H1 (cell line): ENCODE data around the gene PELI2. TPM values are rescaled to one million over a fixed set of nuclear protein-coding genes. Genes with fewer than 3 reads are reported as not detected.
A peak's percentile ranks its signal among the peaks of the same experiment; 100 is the strongest.

Experiments
- CTCF ChIA-PET: fragments of 300-600 bp; sonication (Branson Sonifier 250); formaldehyde crosslinking; loops from one replicate; lab custom pipeline; 2021; ENCODE audit not compliant: partially characterized antibody; lab: Charles Lee
- POLR2A ChIA-PET: fragments of 300-600 bp; sonication (Branson Sonifier 250); formaldehyde crosslinking; loops from one replicate; lab custom pipeline; 2021; ENCODE audit warnings: inconsistent platforms; ENCODE audit not compliant: partially characterized antibody; lab: Charles Lee
- DNase-seq, 2 experiments: peaks; one replicate each; pipeline versions ENCODE4 v3.0.0 to v3.0.0-alpha.2; 2010 to 2022; ENCODE audit warnings: low spot score in 2 of 2, low read depth in 1 of 2, mixed read lengths in 1 of 2
- FAIRE-seq: peaks from 2 replicates; lab custom pipeline; 2011; peaks lifted over from hg19 to GRCh38; lab: Jason Lieb, UNC
- H2AFZ ChIP-seq: 2 replicates; pipeline ENCODE4 v1.8.1; 2012; ENCODE audit warnings: low read length, inconsistent platforms
- H2AK5ac ChIP-seq: 2 replicates; pipeline ENCODE4 v1.6.1; 2013; ENCODE audit warnings: low read depth, low read length
- H2BK120ac ChIP-seq: replicated peaks from 2 replicates; pipeline ENCODE3; 2013; ENCODE audit warnings: low read depth, low read length, inconsistent platforms
- H2BK12ac ChIP-seq: 2 replicates; pipeline ENCODE4 v1.6.1; 2013; ENCODE audit warnings: low read depth, low read length
- H2BK15ac ChIP-seq: 2 replicates; pipeline ENCODE4 v1.6.1; 2013; ENCODE audit warnings: low read length
- H2BK20ac ChIP-seq: 2 replicates; pipeline ENCODE4 v1.6.1; 2013; ENCODE audit warnings: low read length
- H2BK5ac ChIP-seq: 2 replicates; pipeline ENCODE4 v1.6.1; 2013; ENCODE audit warnings: low read depth, low read length
- H3K14ac ChIP-seq: 2 replicates; pipeline ENCODE4 v1.6.1; 2013; ENCODE audit warnings: inconsistent platforms; ENCODE audit not compliant: insufficient read length
- H3K18ac ChIP-seq: 2 replicates; pipeline ENCODE4 v1.6.1; 2013; ENCODE audit warnings: low read length; ENCODE audit errors: extremely low read depth
- H3K23ac ChIP-seq: 2 replicates; pipeline ENCODE4 v1.6.1; 2013; ENCODE audit warnings: inconsistent platforms; ENCODE audit not compliant: insufficient read length
- H3K23me2 ChIP-seq: 2 replicates; pipeline ENCODE4 v1.6.1; 2013; ENCODE audit warnings: low read depth, low read length
- H3K27ac ChIP-seq: 2 replicates; pipeline ENCODE4 v1.6.1; 2011; ENCODE audit warnings: low read depth, low read length, inconsistent platforms
- H3K27me3 ChIP-seq, 4 experiments: replicated peaks in 1 of 4; 1 replicate in 1 of 4; 2 replicates in 3 of 4; pipeline versions ENCODE4 v1.6.1 to v1.8.1; 2011 to 2013; ENCODE audit warnings: low read length in 3 of 4, mild to moderate bottlenecking in 3 of 4, inconsistent platforms in 2 of 4, mixed read lengths in 2 of 4, moderate library complexity in 1 of 4; ENCODE audit not compliant: control insufficient read depth in 3 of 4, insufficient read depth in 3 of 4; ENCODE audit errors: extremely low read depth in 1 of 4
- H3K36me3 ChIP-seq, 4 experiments: 2 replicates each; pipeline versions ENCODE4 v1.6.1 to v1.8.1; 2011 to 2013; ENCODE audit warnings: mild to moderate bottlenecking in 4 of 4, low read length in 3 of 4, moderate library complexity in 2 of 4, control low read depth in 1 of 4, inconsistent platforms in 1 of 4; ENCODE audit not compliant: insufficient read depth in 4 of 4, control insufficient read depth in 2 of 4
- H3K4ac ChIP-seq: replicated peaks from 2 replicates; pipeline ENCODE3; 2013; ENCODE audit warnings: low read length, low read depth, mixed read lengths, inconsistent platforms; ENCODE audit not compliant: insufficient read length
- H3K4me1 ChIP-seq, 4 experiments: replicated peaks in 1 of 4; 1 replicate in 1 of 4; 2 replicates in 3 of 4; pipeline versions ENCODE4 v1.6.1 to v1.8.1; 2011 to 2013; ENCODE audit warnings: low read length in 3 of 4, inconsistent platforms in 2 of 4, mixed read lengths in 1 of 4; ENCODE audit not compliant: insufficient read depth in 4 of 4, control insufficient read depth in 3 of 4
- H3K4me2 ChIP-seq, 2 experiments: 2 replicates each; pipeline versions ENCODE4 v1.6.1 to v1.8.1; 2011 to 2013; ENCODE audit warnings: low read depth in 2 of 2, low read length in 2 of 2, control low read depth in 1 of 2, inconsistent platforms in 1 of 2, mild to moderate bottlenecking in 1 of 2; ENCODE audit not compliant: insufficient read depth in 1 of 2
- H3K4me3 ChIP-seq, 4 experiments: fragments of 200-600, 300-600 bp in 1 of 4; sonication (generic), shearing (Covaris generic), sonication (Bioruptor Twin) in 1 of 4; 2 replicates each; pipeline versions ENCODE4 v1.5.1 to v1.8.1; 2011 to 2016; ENCODE audit warnings: low read length in 4 of 4, low read depth in 3 of 4, control low read depth in 2 of 4, inconsistent platforms in 2 of 4, mild to moderate bottlenecking in 2 of 4, mixed read lengths in 1 of 4, moderate library complexity in 1 of 4; ENCODE audit not compliant: insufficient read depth in 2 of 4; ENCODE audit errors: extremely low read depth in 1 of 4
- H3K56ac ChIP-seq: replicated peaks from 2 replicates; pipeline ENCODE3; 2013; ENCODE audit warnings: low read depth, mild to moderate bottlenecking, mixed read lengths, low read length, inconsistent platforms; ENCODE audit not compliant: insufficient read length
- H3K79me1 ChIP-seq: 2 replicates; pipeline ENCODE4 v1.6.1; 2013; ENCODE audit warnings: low read depth, low read length, control low read depth
- H3K79me2 ChIP-seq, 2 experiments: 2 replicates each; pipeline versions ENCODE4 v1.6.1 to v1.8.1; 2012 to 2013; ENCODE audit warnings: low read length in 2 of 2, mild to moderate bottlenecking in 2 of 2, inconsistent platforms in 1 of 2; ENCODE audit not compliant: insufficient read depth in 2 of 2, control insufficient read depth in 1 of 2
- H3K9ac ChIP-seq, 4 experiments: replicated peaks in 1 of 4; 1 replicate in 1 of 4; 2 replicates in 3 of 4; pipeline versions ENCODE4 v1.6.1 to v1.8.1; 2011 to 2013; ENCODE audit warnings: low read depth in 3 of 4, low read length in 3 of 4, control low read depth in 2 of 4, mild to moderate bottlenecking in 2 of 4, moderate library complexity in 2 of 4, inconsistent platforms in 1 of 4; ENCODE audit errors: extremely low read depth in 1 of 4
- H3K9me3 ChIP-seq, 2 experiments: 2 replicates each; pipeline versions ENCODE4 v1.6.1 to v1.8.1; 2012 to 2013; ENCODE audit warnings: mild to moderate bottlenecking in 2 of 2, moderate library complexity in 2 of 2, control low read depth in 1 of 2, inconsistent platforms in 1 of 2, low read depth in 1 of 2, low read length in 1 of 2, mixed read lengths in 1 of 2; ENCODE audit not compliant: insufficient read depth in 2 of 2
- H4K20me1 ChIP-seq, 2 experiments: replicated peaks in 1 of 2; 2 replicates each; pipeline versions ENCODE3 to v1.8.1; 2011 to 2013; ENCODE audit warnings: inconsistent platforms in 2 of 2, low read length in 2 of 2, mild to moderate bottlenecking in 1 of 2; ENCODE audit not compliant: insufficient read depth in 2 of 2, control insufficient read depth in 1 of 2
- H4K5ac ChIP-seq: 2 replicates; pipeline ENCODE4 v1.6.1; 2013; ENCODE audit warnings: low read length, low read depth, mixed read lengths, inconsistent platforms; ENCODE audit not compliant: insufficient read length
- H4K8ac ChIP-seq: 2 replicates; pipeline ENCODE4 v1.8.0; 2013; ENCODE audit warnings: mild to moderate bottlenecking, moderate library complexity, low read length, inconsistent platforms; ENCODE audit not compliant: insufficient read depth; ENCODE audit errors: extremely low read depth
- H4K91ac ChIP-seq: replicated peaks from 2 replicates; pipeline ENCODE3; 2013; ENCODE audit warnings: low read length, mixed read lengths, inconsistent platforms; ENCODE audit not compliant: insufficient read length
- EZH2 ChIP-seq: fragments of 200-600 bp; sonication (generic); IDR thresholded peaks from 2 replicates; pipeline ENCODE4 v1.7.1; 2012; ENCODE audit warnings: low read depth, mild to moderate bottlenecking, moderate library complexity, low read length, inconsistent platforms; ENCODE audit not compliant: severe bottlenecking
- JUN ChIP-seq: IDR thresholded peaks from 2 replicates; pipeline ENCODE4 v1.6.1; 2011; ENCODE audit warnings: low read depth, mild to moderate bottlenecking, improper control_type of control experiment, low read length
- KDM1A ChIP-seq: fragments of 200-600, 300-600 bp; sonication (generic); IDR thresholded peaks from 2 replicates; pipeline ENCODE4 v1.7.1; 2016; ENCODE audit warnings: mild to moderate bottlenecking, low read length, borderline replicate concordance
- POLR2AphosphoS5 ChIP-seq: IDR thresholded peaks from 2 replicates; pipeline ENCODE4 v1.6.1; 2011; ENCODE audit warnings: low read depth, low read length
- SIN3A ChIP-seq, 2 experiments: IDR thresholded peaks in 1 of 2; conservative IDR thresholded peaks in 1 of 2; 2 replicates each; pipeline ENCODE4 v1.6.1; 2011 to 2012; ENCODE audit warnings: low read length in 2 of 2, improper control_type of control experiment in 1 of 2, low read depth in 1 of 2, mild to moderate bottlenecking in 1 of 2
- TCF12 ChIP-seq: IDR thresholded peaks from 2 replicates; pipeline ENCODE4 v1.6.1; 2011; ENCODE audit warnings: low read depth, mild to moderate bottlenecking, low read length
- YY1 ChIP-seq: IDR thresholded peaks from 2 replicates; pipeline ENCODE4 v1.6.1; 2011; ENCODE audit warnings: low read depth, mild to moderate bottlenecking, low read length
- WGBS, 2 experiments: shearing (Covaris generic) in 1 of 2; methylation state at CpG; one replicate each; pipeline versions ENCODE4 v1.1.6 to v1.1.7; 2013 to 2015; ENCODE audit warnings: low lambda C conversion rate in 2 of 2, mixed read lengths in 2 of 2, inconsistent platforms in 1 of 2, low coverage in 1 of 2, missing lambda C conversion rate in 1 of 2; ENCODE audit not compliant: insufficient replicate concordance in 2 of 2, insufficient coverage in 1 of 2, insufficient read length in 1 of 2; ENCODE audit errors: extremely low coverage in 1 of 2, missing lambda C conversion rate in 1 of 2; 5-methylcytosine and 5-hydroxymethylcytosine counted together
- polyA plus RNA-seq, 7 experiments: library from polyadenylated mRNA; depleted of rRNA in 3 of 7; stranded (reverse) in 5 of 7; unstranded in 2 of 7; fragments of >200 nt in 5 of 7; fragments of 200-250 nt in 2 of 7; gene quantifications; 1 replicate in 5 of 7; 2 replicates in 1 of 7; 4 replicates in 1 of 7; pipeline versions ENCODE4 v1.2.1 to v1.2.3, GENCODE V29; 2011 to 2013; ENCODE audit warnings: missing spikeins in 2 of 7, mixed read lengths in 2 of 7
- total RNA-seq: library from RNA; stranded (reverse); fragmentation: NEBNext Ultra II Directional; extraction: Animal tissue kit (Norgen Biotek cat#: 25700); gene quantifications from 2 replicates; pipeline ENCODE4 v1.2.1, GENCODE V29; 2021
- TF ChIP-seq, protein P1 (sequence below): IDR thresholded peaks from 2 replicates; pipeline ENCODE4 v1.6.1; 2012; ENCODE audit warnings: low read length, inconsistent platforms

The PELI2 gene
- total and polyA plus RNA-seq, 2 of the 8 experiments (the other 6 are each of a cell fraction or from before 2014, with no cell fraction given): 14.6 to 25.7 TPM

DNA sequence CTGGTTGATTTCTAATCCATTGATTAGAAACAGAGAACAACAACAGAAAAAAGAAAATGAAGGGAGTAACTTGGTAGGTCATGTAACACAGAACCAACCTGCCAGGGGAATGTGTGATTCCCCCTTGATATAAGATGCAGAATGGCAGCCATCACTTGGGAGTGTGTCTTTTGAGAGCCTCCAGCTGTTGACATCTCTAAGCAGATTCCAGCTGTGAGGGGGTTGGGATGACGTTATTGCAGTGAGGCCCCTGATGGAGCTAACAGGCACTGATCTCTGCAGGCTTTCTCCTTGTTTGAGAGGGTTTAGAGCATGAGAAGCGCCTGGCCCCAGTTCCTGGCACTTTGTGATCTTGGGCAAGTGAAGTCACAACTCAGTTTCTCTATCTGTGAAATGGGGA lies 124.9 kb downstream of the PELI2 start:
- H2BK120ac ChIP-seq: no peak overlapping the region
- no peaks in the 10 kb centered on the region for H3K9me3 ChIP-seq
- no peak for TF ChIP-seq POLR2AphosphoS5
- TF ChIP-seq, protein P1, sequence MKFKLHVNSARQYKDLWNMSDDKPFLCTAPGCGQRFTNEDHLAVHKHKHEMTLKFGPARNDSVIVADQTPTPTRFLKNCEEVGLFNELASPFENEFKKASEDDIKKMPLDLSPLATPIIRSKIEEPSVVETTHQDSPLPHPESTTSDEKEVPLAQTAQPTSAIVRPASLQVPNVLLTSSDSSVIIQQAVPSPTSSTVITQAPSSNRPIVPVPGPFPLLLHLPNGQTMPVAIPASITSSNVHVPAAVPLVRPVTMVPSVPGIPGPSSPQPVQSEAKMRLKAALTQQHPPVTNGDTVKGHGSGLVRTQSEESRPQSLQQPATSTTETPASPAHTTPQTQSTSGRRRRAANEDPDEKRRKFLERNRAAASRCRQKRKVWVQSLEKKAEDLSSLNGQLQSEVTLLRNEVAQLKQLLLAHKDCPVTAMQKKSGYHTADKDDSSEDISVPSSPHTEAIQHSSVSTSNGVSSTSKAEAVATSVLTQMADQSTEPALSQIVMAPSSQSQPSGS: 0 out of 2 replicates have a peak, but pooled peaks have one; percentile 50
- no peak for TF ChIP-seq JUN
- 0 out of 4 replicates have a peak, but pooled peaks of 1 of the 2 experiments have one; percentile 39 for TF ChIP-seq SIN3A (conservative IDR thresholded peaks at IDR 0.05 in 1 of 2, IDR thresholded peaks at IDR 0.05 in 1 of 2; ENCODE audit: low read depth in 1 of 2, low read length in 2 of 2)
- 0 out of 2 replicates have a peak, but pooled peaks have one; percentile 45 for TF ChIP-seq TCF12
- TF ChIP-seq EZH2: no peak
- peak; percentile 51; the same call in 1 of the 2 replicates for TF ChIP-seq YY1
- peak; percentile 80; the same call in 1 of the 2 replicates for TF ChIP-seq KDM1A
- no peak overlapping the region for H2AK5ac ChIP-seq
- no peak overlapping the region for H3K4me3 ChIP-seq
- H3K79me2 ChIP-seq: no peaks in the 10 kb centered on the region
- H2AFZ ChIP-seq: no peak overlapping the region
- no peaks in the 10 kb centered on the region for H4K20me1 ChIP-seq
- CTCF ChIA-PET: interaction anchor here (0.7 to 1.2 kb wide), 2 partner anchors 55 to 520 kb away, joined by 3 to 4 read pairs; no protein-coding TSS in a partner anchor
- no peak overlapping the region for H3K23ac ChIP-seq
- H3K27me3 ChIP-seq: no peaks in the 10 kb centered on the region
- 51% methylated on average over 2 of the region's 2 CpGs; no CpG with 5 or more reads in 1 of the 2 experiments for WGBS, 2 experiments
- FAIRE-seq (peak; percentile 19), DNase-seq (no peak)
- H2BK12ac ChIP-seq: no peak overlapping the region
- POLR2A ChIA-PET: no interaction called here
- H4K5ac ChIP-seq: no peak overlapping the region
- no peaks in the 10 kb centered on the region for H3K36me3 ChIP-seq
- no peak overlapping the region for H2BK20ac ChIP-seq
- no peak overlapping the region for H3K4me2 ChIP-seq
- peaks cover 0 to 3% (median 0%) of the 10 kb centered on the region in 4 experiments; a peak in 1 of 7 replicates for H3K4me1 ChIP-seq
- H4K91ac ChIP-seq: no peak overlapping the region
- no peak overlapping the region for H3K9ac ChIP-seq
- H4K8ac ChIP-seq: no peak overlapping the region
- H3K23me2 ChIP-seq: 0 out of 2 replicates have a peak, but pooled peaks cover 3% of the 10 kb centered on the region
- no peak overlapping the region for H3K14ac ChIP-seq
- no peak overlapping the region for H3K56ac ChIP-seq
- no peaks in the 10 kb centered on the region; the same call in 1 of the 2 replicates for H3K79me1 ChIP-seq
- H3K27ac ChIP-seq: no peak overlapping the region
- H3K18ac ChIP-seq: no peak overlapping the region
- no peak overlapping the region for H2BK15ac ChIP-seq
- no peak overlapping the region for H2BK5ac ChIP-seq
- H3K4ac ChIP-seq: no peak overlapping the region
